AG04450 (cell line): ENCODE results near the gene AKAP12. TPM values are rescaled to one million over a fixed set of nuclear protein-coding genes. Genes with fewer than 3 reads are reported as not detected.

Source experiments
- CTCF ChIA-PET: fragments of 300-600, 350-600 bp; formaldehyde crosslinking; extraction: SDS; loops from one replicate; lab custom pipeline; 2022; ENCODE audit warnings: antibody characterized with exemption, inconsistent platforms; lab: Charles Lee
- POLR2A ChIA-PET: fragments of 350-600 bp; formaldehyde crosslinking; extraction: SDS; loops from one replicate; lab custom pipeline; 2021; ENCODE audit warnings: antibody characterized with exemption, inconsistent platforms; lab: Yijun Ruan, JAX
- DNase-seq: peaks from one replicate; pipeline ENCODE4 v3.0.0-alpha.2; 2011; ENCODE audit warnings: low read depth, low spot score
- H3K27ac ChIP-seq: one replicate; pipeline ENCODE4 v1.5.1; 2012; ENCODE audit warnings: low read depth, low read length, control low read depth
- H3K27me3 ChIP-seq: one replicate; pipeline ENCODE4 v1.6.0; 2012; ENCODE audit warnings: low read length; ENCODE audit not compliant: control insufficient read depth, insufficient read depth
- H3K4me3 ChIP-seq: 2 replicates; pipeline ENCODE4 v1.5.1; 2011; ENCODE audit warnings: mild to moderate bottlenecking, low read depth, low read length, control low read depth
- H3K9me3 ChIP-seq: 2 replicates; pipeline ENCODE4 v1.5.1; 2012; ENCODE audit warnings: low read length; ENCODE audit not compliant: control insufficient read depth, insufficient read depth
- CTCF ChIP-seq: IDR thresholded peaks from 2 replicates; pipeline ENCODE4 v1.5.1; 2011; ENCODE audit warnings: low read depth, low read length, control low read depth, inconsistent platforms
- polyA plus RNA-seq: library from polyadenylated mRNA; depleted of rRNA; stranded (reverse); fragments of >200 nt; gene quantifications from 2 replicates; pipeline ENCODE4 v1.2.3, GENCODE V29; 2011

The AKAP12 gene
- polyA plus RNA-seq, 1 experiment, result 73.2 TPM

- CTCF ChIA-PET, result interaction anchor here (0.6 kb wide), 1 partner anchor 384 kb away, joined by 3 read pairs; no protein-coding TSS in a partner anchor
- no peak overlapping the region for H3K4me3 ChIP-seq
- no peak overlapping the region for H3K27ac ChIP-seq
- no peak for DNase-seq
- H3K9me3 ChIP-seq, result no peaks in the 10 kb centered on the region
- POLR2A ChIA-PET, result no interaction called here
- no peak for TF ChIP-seq CTCF
- no peaks in the 10 kb centered on the region for H3K27me3 ChIP-seq
Measured at GRCh38 chr6:151276112-151276740, 36.5 kb downstream of the AKAP12 start.

- no peak overlapping the region for H3K27ac ChIP-seq
- DNase-seq, result no peak
- no peaks in the 10 kb centered on the region for H3K9me3 ChIP-seq
- POLR2A ChIA-PET, result no interaction called here
- H3K4me3 ChIP-seq, result no peak overlapping the region
- no peaks in the 10 kb centered on the region for H3K27me3 ChIP-seq
- CTCF ChIA-PET, result interaction anchor here (1.3 kb wide), 1 partner anchor 44 kb away, joined by 5 read pairs; no protein-coding TSS in a partner anchor
- TF ChIP-seq CTCF, result no peak
Measured at GRCh38 chr6:151279891-151280290, 40.1 kb downstream of the AKAP12 start.

- ChIA-PET CTCF (interaction anchor here (0.8 to 2.1 kb wide), 3 partner anchors 17 to 267 kb away, joined by 5 to 7 read pairs (median 5); no protein-coding TSS in a partner anchor), POLR2A (interaction anchor here (0.6 to 0.7 kb wide), 2 partner anchors 115 to 177 kb away, joined by 5 to 10 read pairs; no protein-coding TSS in a partner anchor)
Measured at GRCh38 chr6:151280859-151281258, 41.1 kb downstream of the AKAP12 start.

GRCh38 chr6:151284012-151284411, 44.2 kb downstream of the AKAP12 start:
- ChIA-PET POLR2A (no interaction called here), CTCF (interaction anchor here (1.8 kb wide), 1 partner anchor 40 kb away, joined by 6 read pairs; no protein-coding TSS in a partner anchor)
- TF ChIP-seq CTCF, result no peak
- no peak overlapping the region for H3K27ac ChIP-seq
- no peaks in the 10 kb centered on the region for H3K9me3 ChIP-seq
- no peak overlapping the region for H3K4me3 ChIP-seq
- no peaks in the 10 kb centered on the region for H3K27me3 ChIP-seq
- DNase-seq, result no peak

More at GRCh38 chr6:151280859-151281258, 41.1 kb downstream of the AKAP12 start:
- no peak for DNase-seq
- Histone ChIP-seq H3K27me3 (no peaks in the 10 kb centered on the region), H3K4me3 (no peak overlapping the region), H3K27ac (no peak overlapping the region), H3K9me3 (no peaks in the 10 kb centered on the region)
- TF ChIP-seq CTCF, result no peak

- CTCF ChIA-PET, result interaction anchor here (1.8 kb wide), 1 partner anchor 40 kb away, joined by 6 read pairs; no protein-coding TSS in a partner anchor
- Histone ChIP-seq H3K9me3 (no peaks in the 10 kb centered on the region), H3K27ac (no peak overlapping the region), H3K27me3 (no peaks in the 10 kb centered on the region), H3K4me3 (no peak overlapping the region)
- no peak for TF ChIP-seq CTCF
- no peak for DNase-seq
- POLR2A ChIA-PET, result no interaction called here
Measured at GRCh38 chr6:151284548-151285017, 44.8 kb downstream of the AKAP12 start.
